HPDE6-E6E7 (cell line): ENCODE results near the gene ZNF556.

Experiments
- DNase-seq: peaks from one replicate; pipeline ENCODE4 v3.0.0; 2011; ENCODE audit warnings: missing footprints; ENCODE audit errors: extremely low spot score

ZNF556 gene

GRCh38 chr19:2905918-2906519, 38.9 kb downstream of the ZNF556 start:
- DNase-seq, result no peak

- no peak for DNase-seq
Measured at GRCh38 chr19:2906631-2907195, 39.6 kb downstream of the ZNF556 start.

- no peak for DNase-seq
Measured at GRCh38 chr19:2912306-2912705, 45.2 kb downstream of the ZNF556 start.

GRCh38 chr19:2917275-2918184, 50.4 kb downstream of the ZNF556 start:
- no peak for DNase-seq

- DNase-seq, result no peak
Measured at GRCh38 chr19:2922987-2923386, 55.9 kb downstream of the ZNF556 start.

- DNase-seq, result no peak
Measured at GRCh38 chr19:2923510-2923909, 56.4 kb downstream of the ZNF556 start.

GRCh38 chr19:2926341-2927031, 59.4 kb downstream of the ZNF556 start:
- no peak for DNase-seq

GRCh38 chr19:2927032-2927430, 59.9 kb downstream of the ZNF556 start:
- no peak for DNase-seq
